SH-SY5Y (cell line): ENCODE results near the gene C14orf119.

Experiments used
- GATA2 ChIP-seq: IDR thresholded peaks from 2 replicates; pipeline ENCODE4 v1.6.1; 2011; ENCODE audit warnings: mild to moderate bottlenecking, low read depth, low read length
- GATA3 ChIP-seq: IDR thresholded peaks from 2 replicates; pipeline ENCODE4 v1.6.1; 2011; ENCODE audit warnings: low read depth, mild to moderate bottlenecking, low read length, moderate library complexity

DNA sequence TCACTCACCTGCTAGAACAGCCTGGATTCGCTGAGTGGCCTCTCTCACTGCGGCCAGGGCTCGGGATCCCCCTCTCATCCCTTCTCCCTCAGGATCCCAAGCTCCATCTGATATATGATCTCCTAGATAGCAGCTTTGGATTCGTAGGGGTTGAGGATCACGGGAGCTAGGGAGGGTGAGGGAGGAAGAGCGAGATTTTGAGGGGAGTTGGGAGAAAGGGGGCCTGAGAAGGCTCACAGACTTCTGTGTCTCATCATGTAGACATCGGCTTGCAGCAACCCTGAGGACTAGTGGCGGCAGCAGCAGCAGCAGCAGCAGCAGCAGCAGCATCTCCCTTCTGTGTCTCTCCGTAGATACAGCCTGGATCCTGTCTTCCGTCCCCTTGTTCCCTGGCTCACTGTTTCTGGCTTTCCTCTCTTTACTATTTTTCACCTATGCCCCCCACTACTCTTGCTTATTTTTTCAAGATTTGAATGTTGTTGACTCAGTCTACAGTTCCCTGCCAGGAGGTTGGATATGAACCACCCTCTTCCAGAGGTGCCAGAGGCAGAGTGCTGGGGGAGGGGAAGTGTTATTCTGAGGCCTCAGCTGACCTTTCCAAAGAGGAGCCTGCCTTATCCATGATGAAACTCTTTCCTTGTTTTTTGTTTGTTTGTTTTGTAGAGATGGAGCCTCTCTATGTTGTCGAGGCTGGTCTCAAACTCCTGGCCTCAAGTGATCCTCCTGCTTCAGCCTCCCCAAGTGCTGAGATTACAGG, 9.5 kb downstream of the C14orf119 start, which contains the start of gene CIROP:
- TF ChIP-seq GATA2 (no peak), GATA3 (no peak)
